ENCODE results near the gene SLC11A2.

The SLC11A2 gene

DNA sequence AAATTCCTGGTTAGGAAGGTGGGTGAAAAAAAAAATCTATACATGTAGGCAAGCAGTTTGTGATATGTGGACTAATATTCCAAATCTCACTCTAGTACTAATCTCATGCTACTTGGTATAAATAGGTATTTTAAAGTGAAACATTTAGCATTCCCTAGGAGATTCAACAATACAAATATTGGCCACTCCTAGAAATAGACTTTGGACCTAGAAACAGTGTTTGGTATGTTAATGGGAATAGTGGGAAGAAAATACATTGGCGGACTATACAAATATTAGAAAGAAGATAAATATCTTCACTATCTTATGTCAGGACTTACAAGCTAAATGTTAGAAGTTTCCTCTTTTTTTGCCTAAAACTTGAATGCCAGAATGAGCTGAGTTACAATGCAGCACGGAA is 45.6 kb downstream of the SLC11A2 start:
- Histone ChIP-seq H3K4me3 (ENCODE audit: low read length) (no peak overlapping the region), H3K9me2 (replicated peaks; ENCODE audit: control insufficient read depth, low read length) (no peaks in the 10 kb centered on the region), H3K36me3 (ENCODE audit: control insufficient read depth, low read length) (no peaks in the 10 kb centered on the region), H3K79me2 (ENCODE audit: control insufficient read depth, low read length) (no peaks in the 10 kb centered on the region), H3K27me3 (ENCODE audit: control insufficient read depth, low read length) (no peaks in the 10 kb centered on the region), H3K9me3 (ENCODE audit: control insufficient read depth, insufficient read depth, low read length) (no peaks in the 10 kb centered on the region), H4K20me1 (ENCODE audit: control insufficient read depth, insufficient read depth, low read depth, low read length) (no peaks in the 10 kb centered on the region), H3K4me1 (ENCODE audit: control insufficient read depth, low read length) (no peaks in the 10 kb centered on the region), H3K4me2 (ENCODE audit: low read length) (no peak overlapping the region), H3K27ac (ENCODE audit: low read depth, low read length) (no peak overlapping the region), H3F3A (ENCODE audit: control insufficient read depth, insufficient read depth) (no peaks in the 10 kb centered on the region)
- TF ChIP-seq, protein P1, sequence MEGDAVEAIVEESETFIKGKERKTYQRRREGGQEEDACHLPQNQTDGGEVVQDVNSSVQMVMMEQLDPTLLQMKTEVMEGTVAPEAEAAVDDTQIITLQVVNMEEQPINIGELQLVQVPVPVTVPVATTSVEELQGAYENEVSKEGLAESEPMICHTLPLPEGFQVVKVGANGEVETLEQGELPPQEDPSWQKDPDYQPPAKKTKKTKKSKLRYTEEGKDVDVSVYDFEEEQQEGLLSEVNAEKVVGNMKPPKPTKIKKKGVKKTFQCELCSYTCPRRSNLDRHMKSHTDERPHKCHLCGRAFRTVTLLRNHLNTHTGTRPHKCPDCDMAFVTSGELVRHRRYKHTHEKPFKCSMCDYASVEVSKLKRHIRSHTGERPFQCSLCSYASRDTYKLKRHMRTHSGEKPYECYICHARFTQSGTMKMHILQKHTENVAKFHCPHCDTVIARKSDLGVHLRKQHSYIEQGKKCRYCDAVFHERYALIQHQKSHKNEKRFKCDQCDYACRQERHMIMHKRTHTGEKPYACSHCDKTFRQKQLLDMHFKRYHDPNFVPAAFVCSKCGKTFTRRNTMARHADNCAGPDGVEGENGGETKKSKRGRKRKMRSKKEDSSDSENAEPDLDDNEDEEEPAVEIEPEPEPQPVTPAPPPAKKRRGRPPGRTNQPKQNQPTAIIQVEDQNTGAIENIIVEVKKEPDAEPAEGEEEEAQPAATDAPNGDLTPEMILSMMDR (IDR thresholded peaks at IDR 0.05; ENCODE audit: low read depth, low read length, poor library complexity, severe bottlenecking) = no peak
- no peak for TF ChIP-seq EZH2phosphoT487 (IDR thresholded peaks at IDR 0.05; ENCODE audit: borderline replicate concordance, low read length)

DNA sequence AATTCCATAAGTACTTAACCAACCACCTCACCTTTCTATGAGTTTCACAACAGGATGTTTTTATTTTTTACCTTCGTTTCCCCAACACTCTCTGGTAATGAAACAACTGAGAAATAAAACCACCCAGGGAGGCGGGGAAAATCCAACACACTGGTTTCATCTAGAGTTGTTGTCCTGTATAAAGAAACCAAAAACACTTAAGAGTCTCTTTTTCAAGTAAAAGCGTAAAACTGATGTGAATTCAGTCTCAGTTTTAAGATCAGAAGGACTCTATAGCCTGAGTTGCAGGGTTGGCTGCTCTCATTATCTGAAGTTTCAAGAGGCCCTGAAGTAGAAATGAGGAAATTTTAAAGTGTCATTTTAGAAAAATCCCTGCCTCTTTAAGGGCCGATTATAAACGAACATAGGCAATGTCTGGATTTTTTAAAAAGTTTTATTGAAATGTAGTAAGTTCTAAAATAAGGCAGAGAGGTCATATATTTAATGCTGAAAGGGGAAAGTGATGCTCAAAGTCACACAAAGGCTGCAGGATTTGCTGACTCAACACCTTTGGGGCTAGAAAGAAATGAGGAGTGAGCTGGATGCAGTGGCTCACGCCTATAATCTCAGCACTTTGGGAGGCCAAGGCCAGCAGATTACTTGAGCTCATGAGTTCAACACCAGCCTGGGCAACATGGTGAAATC is 46.7 kb downstream of the SLC11A2 start:
- H4K20me1 ChIP-seq (ENCODE audit: control insufficient read depth, insufficient read depth, low read depth, low read length) = no peaks in the 10 kb centered on the region
- no peak overlapping the region for H3K4me3 ChIP-seq (ENCODE audit: low read length)
- no peaks in the 10 kb centered on the region for H3K27me3 ChIP-seq (ENCODE audit: control insufficient read depth, low read length)
- no peaks in the 10 kb centered on the region for H3K9me3 ChIP-seq (ENCODE audit: control insufficient read depth, insufficient read depth, low read length)
- H3K9me2 ChIP-seq (replicated peaks; ENCODE audit: control insufficient read depth, low read length) = no peaks in the 10 kb centered on the region
- H3F3A ChIP-seq (ENCODE audit: control insufficient read depth, insufficient read depth) = no peaks in the 10 kb centered on the region
- TF ChIP-seq, protein P1 (IDR thresholded peaks at IDR 0.05; ENCODE audit: low read depth, low read length, poor library complexity, severe bottlenecking) = no peak
- TF ChIP-seq EZH2phosphoT487 (IDR thresholded peaks at IDR 0.05; ENCODE audit: borderline replicate concordance, low read length) = no peak
- H3K27ac ChIP-seq (ENCODE audit: low read depth, low read length) = no peak overlapping the region
- H3K36me3 ChIP-seq (ENCODE audit: control insufficient read depth, low read length) = no peaks in the 10 kb centered on the region
- H3K4me2 ChIP-seq (ENCODE audit: low read length) = no peak overlapping the region
- no peaks in the 10 kb centered on the region for H3K79me2 ChIP-seq (ENCODE audit: control insufficient read depth, low read length)
- no peaks in the 10 kb centered on the region for H3K4me1 ChIP-seq (ENCODE audit: control insufficient read depth, low read length)

DNA sequence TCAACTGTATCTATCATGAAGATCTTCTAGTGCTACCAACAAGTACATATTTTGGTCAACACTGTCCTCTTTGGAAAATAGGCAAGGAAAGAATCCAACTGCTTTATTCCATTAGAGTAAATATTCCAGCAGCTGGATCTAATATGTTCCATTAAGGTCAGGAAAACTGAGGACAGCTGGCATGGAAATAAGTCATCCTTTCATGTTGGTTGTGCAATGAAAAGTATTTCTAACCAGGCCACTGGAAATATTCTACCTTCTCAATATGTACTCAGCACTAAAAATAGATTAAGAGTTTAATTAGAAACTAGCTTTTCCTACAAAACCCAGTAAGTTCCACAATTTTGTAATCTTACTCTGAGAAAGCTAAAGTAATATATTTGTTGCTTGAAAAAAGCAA is 54.2 kb downstream of the SLC11A2 start:
- no peaks in the 10 kb centered on the region for H4K20me1 ChIP-seq (ENCODE audit: control insufficient read depth, insufficient read depth, low read depth, low read length)

More for the DNA sequence above, 54.2 kb downstream of the SLC11A2 start:
- no peak for TF ChIP-seq EZH2phosphoT487 (IDR thresholded peaks at IDR 0.05; ENCODE audit: borderline replicate concordance, low read length)
- TF ChIP-seq, protein P1 (IDR thresholded peaks at IDR 0.05; ENCODE audit: low read depth, low read length, poor library complexity, severe bottlenecking) = no peak
- Histone ChIP-seq H3K36me3 (ENCODE audit: control insufficient read depth, low read length) (no peaks in the 10 kb centered on the region), H3K27me3 (ENCODE audit: control insufficient read depth, low read length) (no peaks in the 10 kb centered on the region), H3K9me2 (replicated peaks; ENCODE audit: control insufficient read depth, low read length) (no peaks in the 10 kb centered on the region), H3K79me2 (ENCODE audit: control insufficient read depth, low read length) (no peaks in the 10 kb centered on the region), H3K9me3 (ENCODE audit: control insufficient read depth, insufficient read depth, low read length) (no peaks in the 10 kb centered on the region), H3K4me2 (ENCODE audit: low read length) (no peak overlapping the region), H3K4me1 (ENCODE audit: control insufficient read depth, low read length) (no peaks in the 10 kb centered on the region), H3K27ac (ENCODE audit: low read depth, low read length) (no peak overlapping the region), H3K4me3 (ENCODE audit: low read length) (no peak overlapping the region), H3F3A (ENCODE audit: control insufficient read depth, insufficient read depth) (no peaks in the 10 kb centered on the region)
